HUES6 (cell line): Measurements from ENCODE around the gene KDM2B.
A peak's percentile ranks its signal among the peaks of the same experiment; 100 is the strongest.

ENCODE experiments used
- H3K27ac ChIP-seq: 2 replicates; pipeline ENCODE4 v1.7.0; 2013; ENCODE audit warnings: low read depth, mild to moderate bottlenecking, low read length, inconsistent platforms
- H3K27me3 ChIP-seq: 2 replicates; pipeline ENCODE4 v1.6.1; 2013; ENCODE audit warnings: low read length; ENCODE audit not compliant: control insufficient read depth, insufficient read depth
- H3K36me3 ChIP-seq: 2 replicates; pipeline ENCODE4 v1.6.1; 2013; ENCODE audit warnings: low read length; ENCODE audit not compliant: control insufficient read depth, insufficient read depth
- H3K4me1 ChIP-seq: 2 replicates; pipeline ENCODE4 v1.6.1; 2013; ENCODE audit warnings: low read length; ENCODE audit not compliant: control insufficient read depth, insufficient read depth
- H3K4me3 ChIP-seq: 2 replicates; pipeline ENCODE4 v1.5.1; 2013; ENCODE audit warnings: low read depth, low read length
- H3K9ac ChIP-seq: one replicate; pipeline ENCODE4 v1.6.1; 2013; ENCODE audit warnings: mild to moderate bottlenecking, low read length
- H3K9me3 ChIP-seq: 2 replicates; pipeline ENCODE4 v1.6.1; 2013; ENCODE audit warnings: low read depth, low read length; ENCODE audit not compliant: control insufficient read depth, insufficient read depth

The KDM2B gene

GRCh38 chr12:121423682-121424623 lies 156.9 kb downstream of the KDM2B start:
- Histone ChIP-seq H3K9ac (no peak overlapping the region), H3K4me1 (no peaks in the 10 kb centered on the region), H3K9me3 (no peaks in the 10 kb centered on the region), H3K27ac (no peak overlapping the region), H3K36me3 (peaks cover 98% of the 10 kb centered on the region), H3K4me3 (no peak overlapping the region), H3K27me3 (no peaks in the 10 kb centered on the region)

- H3K4me1 ChIP-seq: no peaks in the 10 kb centered on the region
- no peak overlapping the region for H3K9ac ChIP-seq
- H3K27ac ChIP-seq: no peak overlapping the region
- no peaks in the 10 kb centered on the region for H3K27me3 ChIP-seq
- H3K4me3 ChIP-seq: no peak overlapping the region
- no peaks in the 10 kb centered on the region for H3K9me3 ChIP-seq
- H3K36me3 ChIP-seq: peaks cover 98% of the 10 kb centered on the region
These were observed 157.6 kb downstream of the KDM2B start for GRCh38 chr12:121423253-121423652.

- Histone ChIP-seq H3K9ac (no peak overlapping the region), H3K4me1 (no peaks in the 10 kb centered on the region), H3K4me3 (no peak overlapping the region), H3K27ac (no peak overlapping the region), H3K36me3 (peaks cover 95% of the 10 kb centered on the region), H3K27me3 (no peaks in the 10 kb centered on the region), H3K9me3 (no peaks in the 10 kb centered on the region)
These were observed 160.7 kb downstream of the KDM2B start for GRCh38 chr12:121420109-121420508.

GRCh38 chr12:121417847-121418246 lies 163.0 kb downstream of the KDM2B start:
- Histone ChIP-seq H3K4me3 (no peak overlapping the region), H3K9ac (no peak overlapping the region), H3K9me3 (no peaks in the 10 kb centered on the region), H3K27me3 (no peaks in the 10 kb centered on the region), H3K36me3 (peaks cover 74% of the 10 kb centered on the region), H3K27ac (no peak overlapping the region), H3K4me1 (no peaks in the 10 kb centered on the region)

- Histone ChIP-seq H3K27ac (no peak overlapping the region), H3K36me3 (peaks cover 43% of the 10 kb centered on the region)
These were observed 166.9 kb downstream of the KDM2B start for GRCh38 chr12:121413917-121414316.

GRCh38 chr12:121405211-121405610 lies 175.6 kb downstream of the KDM2B start:
- Histone ChIP-seq H3K36me3 (peaks cover 55% of the 10 kb centered on the region), H3K27ac (no peak overlapping the region), H3K9ac (no peak overlapping the region), H3K9me3 (no peaks in the 10 kb centered on the region), H3K4me1 (peaks cover 10% of the 10 kb centered on the region), H3K27me3 (no peaks in the 10 kb centered on the region), H3K4me3 (no peak overlapping the region)

More at GRCh38 chr12:121413917-121414316, 166.9 kb downstream of the KDM2B start:
- Histone ChIP-seq H3K4me1 (no peaks in the 10 kb centered on the region), H3K9ac (no peak overlapping the region), H3K27me3 (no peaks in the 10 kb centered on the region), H3K4me3 (no peak overlapping the region), H3K9me3 (no peaks in the 10 kb centered on the region)

- no peak overlapping the region for H3K4me3 ChIP-seq
- H3K9me3 ChIP-seq: no peaks in the 10 kb centered on the region
- H3K27me3 ChIP-seq: no peaks in the 10 kb centered on the region
- H3K9ac ChIP-seq: no peak overlapping the region
- H3K36me3 ChIP-seq: peaks cover 55% of the 10 kb centered on the region
- H3K27ac ChIP-seq: no peak overlapping the region
- H3K4me1 ChIP-seq: peaks cover 10% of the 10 kb centered on the region
These were observed 176.1 kb downstream of the KDM2B start for GRCh38 chr12:121404734-121405133.

- no peak overlapping the region for H3K9ac ChIP-seq
- no peak overlapping the region for H3K4me3 ChIP-seq
- peaks cover 10% of the 10 kb centered on the region for H3K4me1 ChIP-seq
- H3K27me3 ChIP-seq: no peaks in the 10 kb centered on the region
- peaks cover 48% of the 10 kb centered on the region for H3K36me3 ChIP-seq
- no peaks in the 10 kb centered on the region for H3K9me3 ChIP-seq
- H3K27ac ChIP-seq: no peak overlapping the region
These were observed 177.1 kb downstream of the KDM2B start for GRCh38 chr12:121403721-121404120.

GRCh38 chr12:121400332-121401139 lies 180.3 kb downstream of the KDM2B start:
- Histone ChIP-seq H3K4me3 (peak overlapping the region; percentile 88), H3K9me3 (no peaks in the 10 kb centered on the region), H3K4me1 (peaks cover 10% of the 10 kb centered on the region), H3K9ac (peak overlapping the region; percentile 96), H3K27ac (peak overlapping the region; percentile 87), H3K27me3 (no peaks in the 10 kb centered on the region), H3K36me3 (peaks cover 22% of the 10 kb centered on the region)

GRCh38 chr12:121399391-121400331 lies 181.2 kb downstream of the KDM2B start, which contains the start of gene RNF34:
RNF34 (plus strand) TSS chr12:121400118; CDS start chr12:121400213, 95 bp downstream.
- Histone ChIP-seq H3K27me3 (no peaks in the 10 kb centered on the region), H3K4me3 (peak within 1 kb of the TSS; percentile 88), H3K9ac (peak within 1 kb of the TSS; percentile 96), H3K27ac (peak within 1 kb of the TSS; percentile 87), H3K36me3 (peaks cover 14% of the 10 kb centered on the region), H3K4me1 (peaks cover 10% of the 10 kb centered on the region), H3K9me3 (no peaks in the 10 kb centered on the region)
